ENCODE measurements around the gene PARL. TPM values are rescaled to one million over a fixed set of nuclear protein-coding genes. Genes with fewer than 3 reads are reported as not detected.

Gene PARL
- total and polyA plus RNA-seq, 9 of the 15 experiments (the other 6 are each of a cell fraction or from before 2014, with no cell fraction given) = 39.5 to 82.4 (median 57.4) TPM

GRCh38 chr3:183933160-183933559, 48.5 kb upstream of the PARL start:
- no peak for ATAC-seq
- Histone ChIP-seq H3K27me3 (ENCODE audit: control insufficient read depth in 2 of 2, insufficient read depth in 2 of 2, low read length in 2 of 2) (no peaks in the 10 kb centered on the region), H3K79me2 (ENCODE audit: control insufficient read depth, insufficient read depth, low read length) (no peaks in the 10 kb centered on the region), H3K9me1 (ENCODE audit: control insufficient read depth, insufficient read depth, low read length) (no peaks in the 10 kb centered on the region), H3K9me3 (replicated peaks; ENCODE audit: control insufficient read depth, insufficient read depth, low read depth, low read length) (no peaks in the 10 kb centered on the region), H2AFZ (ENCODE audit: low read depth, low read length) (no peak overlapping the region), H4K20me1 (replicated peaks; ENCODE audit: control insufficient read depth, insufficient read depth, low read length) (no peaks in the 10 kb centered on the region), H3K36me3 (ENCODE audit: control insufficient read depth, insufficient read depth, low read length) (peaks cover 64% of the 10 kb centered on the region), H3K27ac (ENCODE audit: extremely low read depth, low read depth, low read length) (no peak overlapping the region), H3K4me3 (no peak overlapping the region), H3K9ac (ENCODE audit: insufficient read depth in 1 of 2, low read depth in 2 of 2, low read length in 2 of 2) (no peak overlapping the region), H3K4me1 (replicated peaks in 1 of 2; ENCODE audit: control insufficient read depth in 2 of 2, insufficient read depth in 2 of 2, low read length in 2 of 2) (no peaks in the 10 kb centered on the region; a peak in 1 of 5 replicates), H3K4me2 (ENCODE audit: insufficient read depth, low read length) (no peak overlapping the region)
- POLR2A ChIA-PET = interaction anchor here (0.7 to 1.5 kb wide), 5 partner anchors 10 to 227 kb away, joined by 3 to 5 read pairs (median 4); no protein-coding TSS in a partner anchor
- 97% methylated on average over 2 of the region's 3 CpGs for WGBS (ENCODE audit: insufficient coverage, low coverage, missing lambda C conversion rate)
- no peak for FAIRE-seq
- TF ChIP-seq, protein P1, sequence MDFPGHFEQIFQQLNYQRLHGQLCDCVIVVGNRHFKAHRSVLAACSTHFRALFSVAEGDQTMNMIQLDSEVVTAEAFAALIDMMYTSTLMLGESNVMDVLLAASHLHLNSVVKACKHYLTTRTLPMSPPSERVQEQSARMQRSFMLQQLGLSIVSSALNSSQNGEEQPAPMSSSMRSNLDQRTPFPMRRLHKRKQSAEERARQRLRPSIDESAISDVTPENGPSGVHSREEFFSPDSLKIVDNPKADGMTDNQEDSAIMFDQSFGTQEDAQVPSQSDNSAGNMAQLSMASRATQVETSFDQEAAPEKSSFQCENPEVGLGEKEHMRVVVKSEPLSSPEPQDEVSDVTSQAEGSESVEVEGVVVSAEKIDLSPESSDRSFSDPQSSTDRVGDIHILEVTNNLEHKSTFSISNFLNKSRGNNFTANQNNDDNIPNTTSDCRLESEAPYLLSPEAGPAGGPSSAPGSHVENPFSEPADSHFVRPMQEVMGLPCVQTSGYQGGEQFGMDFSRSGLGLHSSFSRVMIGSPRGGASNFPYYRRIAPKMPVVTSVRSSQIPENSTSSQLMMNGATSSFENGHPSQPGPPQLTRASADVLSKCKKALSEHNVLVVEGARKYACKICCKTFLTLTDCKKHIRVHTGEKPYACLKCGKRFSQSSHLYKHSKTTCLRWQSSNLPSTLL (IDR thresholded peaks at IDR 0.05) = no peak
- no peak for TF ChIP-seq SLC30A9 (CRISPR knock-in tag; IDR thresholded peaks at IDR 0.05)
- no peak for TF ChIP-seq ZNF507 (tag; conservative IDR thresholded peaks at IDR 0.05)
- no peak for TF ChIP-seq ZNF398 (CRISPR knock-in tag; IDR thresholded peaks at IDR 0.05)
- no peak for TF ChIP-seq CAMTA2 (CRISPR knock-in tag; conservative IDR thresholded peaks at IDR 0.05)
- TF ChIP-seq STAG1 (CRISPR knock-in tag; IDR thresholded peaks at IDR 0.05; ENCODE audit: borderline replicate concordance) = no peak
- TF ChIP-seq PRMT5 (CRISPR knock-in tag; IDR thresholded peaks at IDR 0.05) = no peak
- TF ChIP-seq SREBF1 (IDR thresholded peaks at IDR 0.05; ENCODE audit: borderline replicate concordance, low read depth, low read length) = no peak
- TF ChIP-seq ZBTB17 (CRISPR knock-in tag; IDR thresholded peaks at IDR 0.05) = no peak
- no peak for TF ChIP-seq ATF7 (IDR thresholded peaks at IDR 0.05)
- TF ChIP-seq CREBBP (IDR thresholded peaks at IDR 0.05; ENCODE audit: low read depth, low read length) = no peak
- no peak for TF ChIP-seq SMARCB1 (IDR thresholded peaks at IDR 0.05; ENCODE audit: insufficient read length, low read depth)
- TF ChIP-seq, protein P2, sequence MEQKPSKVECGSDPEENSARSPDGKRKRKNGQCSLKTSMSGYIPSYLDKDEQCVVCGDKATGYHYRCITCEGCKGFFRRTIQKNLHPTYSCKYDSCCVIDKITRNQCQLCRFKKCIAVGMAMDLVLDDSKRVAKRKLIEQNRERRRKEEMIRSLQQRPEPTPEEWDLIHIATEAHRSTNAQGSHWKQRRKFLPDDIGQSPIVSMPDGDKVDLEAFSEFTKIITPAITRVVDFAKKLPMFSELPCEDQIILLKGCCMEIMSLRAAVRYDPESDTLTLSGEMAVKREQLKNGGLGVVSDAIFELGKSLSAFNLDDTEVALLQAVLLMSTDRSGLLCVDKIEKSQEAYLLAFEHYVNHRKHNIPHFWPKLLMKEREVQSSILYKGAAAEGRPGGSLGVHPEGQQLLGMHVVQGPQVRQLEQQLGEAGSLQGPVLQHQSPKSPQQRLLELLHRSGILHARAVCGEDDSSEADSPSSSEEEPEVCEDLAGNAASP (IDR thresholded peaks at IDR 0.05) = no peak
- no peak for TF ChIP-seq ZEB2 (IDR thresholded peaks at IDR 0.05)
- no peak for TF ChIP-seq PHF21A (IDR thresholded peaks at IDR 0.05; ENCODE audit: borderline replicate concordance, low read depth)
- no peak for TF ChIP-seq ELF2 (CRISPR knock-in tag; IDR thresholded peaks at IDR 0.05)
- no peak for TF ChIP-seq KAT2B (IDR thresholded peaks at IDR 0.05; ENCODE audit: low read depth, low read length)
- TF ChIP-seq KDM4B (IDR thresholded peaks at IDR 0.05; ENCODE audit: borderline replicate concordance in 2 of 2, low read depth in 1 of 2) = no peak
- in situ Hi-C loops (cut with MboI) = no loop called here
- CTCF ChIA-PET (ENCODE audit: low intra/inter-chr PET ratio) = no interaction called here
- no TSS peak for BruUV-seq (replicated peaks)
- intact Hi-C loops (cut with micrococcal nuclease) = no loop called here
- no peak for DNase-seq (ENCODE audit: extremely low read depth in 1 of 4, low spot score in 3 of 4)
